Liver (tissue), 9 donors: ENCODE data around the gene TRAPPC3L. TPM values are rescaled to one million over a fixed set of nuclear protein-coding genes. Genes with fewer than 3 reads are reported as not detected.

Source experiments
- DNase-seq: peaks from one replicate; pipeline ENCODE4 v3.0.0-alpha.2; 2017; ENCODE audit warnings: low spot score
- H3K27ac ChIP-seq, 2 donors: one replicate each; pipeline ENCODE4 v1.7.0; 2013; ENCODE audit warnings: inconsistent platforms in 2 of 2, low read length in 2 of 2, control low read depth in 1 of 2, low read depth in 1 of 2, mild to moderate bottlenecking in 1 of 2
- H3K27me3 ChIP-seq, 4 donors: one replicate each; pipeline versions ENCODE4 v1.6.1 to v1.7.0; 2013; ENCODE audit warnings: low read length in 3 of 4, inconsistent platforms in 1 of 4, mild to moderate bottlenecking in 1 of 4, moderate library complexity in 1 of 4; ENCODE audit not compliant: control insufficient read depth in 4 of 4, insufficient read depth in 4 of 4
- H3K36me3 ChIP-seq, 4 donors: one replicate each; pipeline versions ENCODE4 v1.6.1 to v1.7.0; 2013; ENCODE audit warnings: low read length in 3 of 4, mild to moderate bottlenecking in 3 of 4, low read depth in 1 of 4, moderate library complexity in 1 of 4; ENCODE audit not compliant: control insufficient read depth in 4 of 4, insufficient read depth in 3 of 4
- H3K4me1 ChIP-seq, 4 donors: one replicate each; pipeline versions ENCODE4 v1.6.1 to v1.7.0; 2013; ENCODE audit warnings: low read length in 3 of 4, mild to moderate bottlenecking in 3 of 4, moderate library complexity in 1 of 4; ENCODE audit not compliant: control insufficient read depth in 4 of 4, insufficient read depth in 4 of 4
- H3K4me3 ChIP-seq, 3 donors: one replicate each; pipeline versions ENCODE4 v1.6.1 to v1.7.0; 2013; ENCODE audit warnings: low read length in 3 of 3, control low read depth in 1 of 3, low read depth in 1 of 3, mild to moderate bottlenecking in 1 of 3
- H3K9ac ChIP-seq, 2 donors: one replicate each; pipeline ENCODE4 v1.7.0; 2013; ENCODE audit warnings: low read length in 2 of 2, mild to moderate bottlenecking in 2 of 2, moderate library complexity in 2 of 2, control low read depth in 1 of 2, low read depth in 1 of 2
- H3K9me3 ChIP-seq, 4 donors: one replicate each; pipeline versions ENCODE4 v1.6.1 to v1.7.0; 2013; ENCODE audit warnings: low read length in 3 of 4; ENCODE audit not compliant: control insufficient read depth in 4 of 4
- ATF3 ChIP-seq: IDR thresholded peaks from 2 replicates; pipeline ENCODE4 v1.6.1; 2016; ENCODE audit warnings: antibody characterized with exemption
- CTCF ChIP-seq: fragments of 150-350 bp; IDR thresholded peaks from 2 replicates; pipeline ENCODE4 v1.5.1; 2017; ENCODE audit warnings: improper control_type of control experiment, low read depth, low read length; ENCODE audit not compliant: missing input control
- EGR1 ChIP-seq, 2 donors: IDR thresholded peaks; 2 replicates each; pipeline ENCODE4 v1.6.1; 2016 to 2018; ENCODE audit warnings: antibody characterized with exemption in 2 of 2, low read depth in 2 of 2
- FOXA1 ChIP-seq: IDR thresholded peaks from 2 replicates; pipeline ENCODE4 v1.6.1; 2016; ENCODE audit warnings: antibody characterized with exemption
- FOXA2 ChIP-seq: IDR thresholded peaks from 2 replicates; pipeline ENCODE4 v1.6.1; 2016; ENCODE audit warnings: antibody characterized with exemption
- GABPA ChIP-seq, 2 donors: IDR thresholded peaks in 1 of 2; conservative IDR thresholded peaks in 1 of 2; 2 replicates each; pipeline ENCODE4 v1.6.1; 2016; ENCODE audit warnings: antibody characterized with exemption in 2 of 2, mild to moderate bottlenecking in 1 of 2, moderate library complexity in 1 of 2
- HNF4A ChIP-seq, 2 donors: conservative IDR thresholded peaks; 2 replicates each; pipeline ENCODE4 v1.6.1; 2016; ENCODE audit warnings: antibody characterized with exemption in 2 of 2, mild to moderate bottlenecking in 2 of 2
- HNF4G ChIP-seq: IDR thresholded peaks from 2 replicates; pipeline ENCODE4 v1.6.1; 2016; ENCODE audit warnings: antibody characterized with exemption
- JUND ChIP-seq, 2 donors: IDR thresholded peaks; 2 replicates each; pipeline ENCODE4 v1.6.1; 2016; ENCODE audit warnings: antibody characterized with exemption in 2 of 2
- MAX ChIP-seq: IDR thresholded peaks from 2 replicates; pipeline ENCODE4 v1.6.1; 2016; ENCODE audit warnings: antibody characterized with exemption
- NR2F2 ChIP-seq: IDR thresholded peaks from 2 replicates; pipeline ENCODE4 v1.6.1; 2016; ENCODE audit warnings: antibody characterized with exemption
- RAD21 ChIP-seq, 2 donors: IDR thresholded peaks; 2 replicates each; pipeline ENCODE4 v1.6.1; 2016; ENCODE audit warnings: antibody characterized with exemption in 2 of 2, mild to moderate bottlenecking in 2 of 2
- REST ChIP-seq: IDR thresholded peaks from 2 replicates; pipeline ENCODE4 v1.6.1; 2016; ENCODE audit warnings: antibody characterized with exemption, mild to moderate bottlenecking
- RXRA ChIP-seq, 2 donors: IDR thresholded peaks; 2 replicates each; pipeline ENCODE4 v1.6.1; 2017 to 2018; ENCODE audit warnings: antibody characterized with exemption in 2 of 2, mild to moderate bottlenecking in 1 of 2
- SP1 ChIP-seq: IDR thresholded peaks from 2 replicates; pipeline ENCODE4 v1.6.1; 2018; ENCODE audit warnings: antibody characterized with exemption, mild to moderate bottlenecking
- TAF1 ChIP-seq: conservative IDR thresholded peaks from 2 replicates; pipeline ENCODE4 v1.6.1; 2016; ENCODE audit warnings: antibody characterized with exemption, mild to moderate bottlenecking
- YY1 ChIP-seq: IDR thresholded peaks from 2 replicates; pipeline ENCODE4 v1.6.1; 2016; ENCODE audit warnings: antibody characterized with exemption, mild to moderate bottlenecking
- ZBTB33 ChIP-seq: IDR thresholded peaks from 2 replicates; pipeline ENCODE4 v1.6.1; 2016; ENCODE audit warnings: antibody characterized with exemption
- WGBS: extraction: QIAGEN DNeasy Blood & Tissue Kit; methylation state at CpG from one replicate; pipeline ENCODE4 v1.1.7; 2013; 5-methylcytosine and 5-hydroxymethylcytosine counted together
- polyA plus RNA-seq, 2 donors: library from polyadenylated mRNA; stranded (reverse) in 1 of 2; unstranded in 1 of 2; fragments of 200-250 nt in 1 of 2; fragments of >200 nt in 1 of 2; fragmentation: Nextera tagmentation in 1 of 2; extraction: Ambion mirVana in 1 of 2; gene quantifications; one replicate each; pipeline versions ENCODE4 v1.2.1 to v1.2.3, GENCODE V29; 2013 to 2015
- total RNA-seq, 2 donors: library from RNA; depleted of rRNA; stranded (reverse); fragments of >200 nt; gene quantifications; one replicate each; pipeline ENCODE4 v1.2.3, GENCODE V29; 2014
- donor health status: healthy.
- donor health status: healthy.
- donor health status: healthy.
- donor health status: healthy.
- donor health status: healthy.

Gene TRAPPC3L
- total and polyA plus RNA-seq, 4 donors: 0.08 to 0.21 (median 0.16) TPM

GRCh38 chr6:116467096-116467495, 78.4 kb downstream of the TRAPPC3L start:
- 97% methylated on average over 1 of the region's 1 CpG for WGBS
- Histone ChIP-seq H3K9ac (no peak overlapping the region), H3K36me3 (no peaks in the 10 kb centered on the region), H3K27ac (no peak overlapping the region), H3K9me3 (no peaks in the 10 kb centered on the region), H3K27me3 (peaks cover 0 to 1% (median 0%) of the 10 kb centered on the region in 4 donors), H3K4me3 (no peak overlapping the region), H3K4me1 (peaks cover under 1 to 7% (median 3%) of the 10 kb centered on the region in 4 donors)
- TF ChIP-seq CTCF (no peak), REST (no peak), ZBTB33 (no peak), SP1 (no peak), ATF3 (no peak), NR2F2 (no peak), RAD21 (IDR thresholded peaks at IDR 0.05) (no peak), GABPA (IDR thresholded peaks at IDR 0.05 in 1 of 2, conservative IDR thresholded peaks at IDR 0.05 in 1 of 2) (no peak), FOXA1 (no peak), EGR1 (IDR thresholded peaks at IDR 0.05; ENCODE audit: low read depth in 2 of 2) (no peak), JUND (IDR thresholded peaks at IDR 0.05) (no peak), YY1 (no peak), HNF4A (conservative IDR thresholded peaks at IDR 0.05) (no peak), HNF4G (no peak), FOXA2 (no peak), TAF1 (no peak), RXRA (IDR thresholded peaks at IDR 0.05) (no peak), MAX (no peak)
- DNase-seq: no peak
